ENCODE measurements around the gene DCTN4.

DNA sequence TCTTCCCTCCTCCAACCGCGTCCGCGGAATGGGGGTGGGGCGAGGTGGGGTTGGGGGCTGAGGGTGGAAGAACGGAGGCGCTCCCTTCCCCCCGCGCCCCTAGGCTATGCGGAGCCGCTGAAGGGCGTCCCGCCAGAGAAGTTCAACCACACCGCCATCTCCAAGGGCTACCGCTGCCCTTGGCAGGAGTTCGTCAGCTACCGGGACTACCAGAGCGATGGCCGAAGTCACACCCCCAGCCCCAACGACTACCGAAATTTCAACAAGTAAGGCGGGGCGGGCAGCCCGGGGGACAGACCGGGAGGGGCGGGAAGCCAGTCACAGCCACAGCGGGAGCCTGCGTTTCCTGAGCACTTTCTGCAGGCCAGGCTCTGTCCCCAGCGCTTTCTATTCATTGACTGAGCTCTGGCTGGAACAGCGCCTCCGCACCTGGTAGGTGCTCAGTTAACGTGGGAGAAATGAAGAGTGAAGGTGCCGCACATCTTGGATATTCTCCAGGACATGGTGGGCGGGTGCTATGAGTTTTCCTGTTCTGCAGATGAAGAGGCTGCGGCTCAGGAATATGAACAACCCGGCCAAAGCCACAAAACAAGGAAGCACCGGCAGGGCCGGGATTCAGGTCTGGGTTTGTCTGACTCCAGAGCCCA is 86.5 kb downstream of the DCTN4 start:
- TF ChIP-seq, protein P1, sequence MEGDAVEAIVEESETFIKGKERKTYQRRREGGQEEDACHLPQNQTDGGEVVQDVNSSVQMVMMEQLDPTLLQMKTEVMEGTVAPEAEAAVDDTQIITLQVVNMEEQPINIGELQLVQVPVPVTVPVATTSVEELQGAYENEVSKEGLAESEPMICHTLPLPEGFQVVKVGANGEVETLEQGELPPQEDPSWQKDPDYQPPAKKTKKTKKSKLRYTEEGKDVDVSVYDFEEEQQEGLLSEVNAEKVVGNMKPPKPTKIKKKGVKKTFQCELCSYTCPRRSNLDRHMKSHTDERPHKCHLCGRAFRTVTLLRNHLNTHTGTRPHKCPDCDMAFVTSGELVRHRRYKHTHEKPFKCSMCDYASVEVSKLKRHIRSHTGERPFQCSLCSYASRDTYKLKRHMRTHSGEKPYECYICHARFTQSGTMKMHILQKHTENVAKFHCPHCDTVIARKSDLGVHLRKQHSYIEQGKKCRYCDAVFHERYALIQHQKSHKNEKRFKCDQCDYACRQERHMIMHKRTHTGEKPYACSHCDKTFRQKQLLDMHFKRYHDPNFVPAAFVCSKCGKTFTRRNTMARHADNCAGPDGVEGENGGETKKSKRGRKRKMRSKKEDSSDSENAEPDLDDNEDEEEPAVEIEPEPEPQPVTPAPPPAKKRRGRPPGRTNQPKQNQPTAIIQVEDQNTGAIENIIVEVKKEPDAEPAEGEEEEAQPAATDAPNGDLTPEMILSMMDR (IDR thresholded peaks at IDR 0.05; ENCODE audit: insufficient read depth, low read length, poor library complexity, severe bottlenecking) = no peak
- TF ChIP-seq EZH2phosphoT487 (conservative IDR thresholded peaks at IDR 0.05; ENCODE audit: low read length) = no peak

All from SU-DHL-6 (cell line).